ENCODE measurements around the gene ESYT2. TPM values are rescaled to one million over a fixed set of nuclear protein-coding genes. Genes with fewer than 3 reads are reported as not detected.

Gene ESYT2
- polyA plus RNA-seq, 4 donors: 33.0 to 64.2 (median 45.6) TPM

DNA sequence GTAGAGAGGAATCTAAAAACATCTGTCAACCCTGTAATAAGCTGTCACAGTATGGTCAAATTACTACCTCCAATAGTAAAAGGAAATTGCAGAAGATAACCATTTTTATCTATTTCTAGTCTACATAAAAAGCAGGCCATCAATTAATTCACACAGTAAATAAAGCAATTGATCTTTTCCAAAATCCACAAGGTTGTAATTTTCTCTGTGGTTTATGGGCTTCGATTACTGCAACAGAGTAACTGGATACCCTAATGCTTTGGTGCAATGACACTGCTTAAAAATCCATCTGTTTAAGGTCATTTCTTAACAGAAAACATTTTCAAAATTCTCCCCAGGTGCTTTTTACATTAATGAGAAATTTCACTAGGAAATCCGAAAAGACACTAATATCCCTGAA, 23.9 kb downstream of the ESYT2 start:
- no peak for DNase-seq (ENCODE audit: low read depth in 4 of 4, low spot score in 3 of 4)

DNA sequence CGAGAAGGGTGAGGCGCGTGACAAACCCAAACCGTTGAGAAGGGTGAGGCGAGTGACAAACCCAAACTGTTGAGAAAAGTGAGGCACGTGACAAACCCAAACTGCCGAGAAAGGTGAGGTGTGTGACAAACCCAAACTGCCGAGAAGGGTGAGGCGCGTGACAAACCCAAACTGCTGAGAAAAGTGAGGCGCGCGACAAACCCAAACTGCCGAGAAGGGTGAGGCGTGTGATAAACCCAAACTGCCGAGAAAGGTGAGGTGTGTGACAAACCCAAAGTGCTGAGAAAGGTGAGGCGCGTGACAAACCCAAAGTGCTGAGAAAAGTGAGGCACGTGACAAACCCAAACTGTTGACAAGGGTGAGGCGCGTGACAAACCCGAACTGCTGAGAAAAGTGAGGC, 25.0 kb downstream of the ESYT2 start:
- DNase-seq (ENCODE audit: low read depth in 4 of 4, low spot score in 3 of 4): no peak

DNA sequence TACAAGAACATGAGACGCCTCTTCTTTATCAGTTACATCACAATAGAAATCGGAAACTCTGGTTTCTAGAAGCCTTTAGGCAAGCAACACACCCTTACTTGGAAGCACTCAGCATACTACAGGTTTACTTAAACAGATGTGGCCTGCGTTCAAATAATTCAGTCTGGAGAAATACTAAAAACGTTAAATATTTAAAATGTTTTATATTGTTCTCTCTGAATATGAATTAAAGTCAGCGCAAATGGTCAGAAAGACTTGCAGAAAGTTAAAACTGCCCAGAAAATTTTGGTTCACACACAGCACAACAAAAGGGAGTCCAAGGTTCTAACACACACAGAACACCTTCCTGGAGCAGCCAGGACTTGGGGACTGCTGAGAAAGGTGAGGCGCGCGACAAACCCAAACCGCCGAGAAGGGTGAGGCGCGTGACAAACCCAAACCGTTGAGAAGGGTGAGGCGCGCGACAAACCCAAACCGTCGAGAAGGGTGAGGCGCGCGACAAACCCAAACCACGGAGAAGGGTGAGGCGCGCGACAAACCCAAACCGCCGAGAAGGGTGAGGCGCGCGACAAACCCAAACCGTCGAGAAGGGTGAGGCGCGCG, 25.8 kb downstream of the ESYT2 start:
- no peak for DNase-seq (ENCODE audit: low read depth in 4 of 4, low spot score in 3 of 4)

DNA sequence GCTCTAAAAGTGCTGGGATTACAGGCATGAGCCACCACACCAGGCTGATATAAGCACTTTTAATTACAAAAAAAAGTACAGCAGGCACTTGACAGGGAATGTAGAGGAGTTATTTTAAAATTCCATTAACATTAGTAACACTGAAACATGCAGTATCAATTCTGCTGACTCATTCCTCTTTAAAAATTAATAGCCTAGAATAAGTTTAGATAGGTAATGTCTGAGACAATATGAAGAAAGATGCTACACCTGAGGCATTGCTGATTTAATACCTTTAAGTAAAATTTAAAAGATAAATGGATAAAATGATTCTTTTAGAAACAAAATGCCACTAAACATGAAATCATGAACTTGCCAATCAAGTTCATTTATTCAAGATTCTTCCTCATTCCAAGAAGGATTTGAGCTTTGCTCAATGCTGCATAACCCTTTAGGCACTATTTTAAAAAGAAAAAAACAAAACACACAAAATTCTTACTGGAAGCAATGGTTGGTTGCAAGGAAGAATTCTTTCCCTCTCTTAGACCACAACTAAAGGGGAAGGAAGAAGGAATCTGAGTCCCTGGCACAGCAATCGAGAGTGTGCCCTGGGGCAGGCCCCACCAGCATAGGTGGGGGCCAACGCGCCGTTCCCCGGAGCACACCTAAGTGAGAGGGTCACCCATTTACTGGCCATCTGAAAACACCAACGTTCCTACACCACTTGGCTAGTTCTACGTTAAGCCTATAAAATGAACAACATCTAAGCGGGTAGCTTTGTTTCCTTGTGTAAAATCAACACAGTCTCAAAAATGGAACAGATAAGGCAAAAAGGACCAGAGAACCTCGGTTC, 26.6 kb downstream of the ESYT2 start:
- no peak for DNase-seq (ENCODE audit: low read depth in 4 of 4, low spot score in 3 of 4)

DNA sequence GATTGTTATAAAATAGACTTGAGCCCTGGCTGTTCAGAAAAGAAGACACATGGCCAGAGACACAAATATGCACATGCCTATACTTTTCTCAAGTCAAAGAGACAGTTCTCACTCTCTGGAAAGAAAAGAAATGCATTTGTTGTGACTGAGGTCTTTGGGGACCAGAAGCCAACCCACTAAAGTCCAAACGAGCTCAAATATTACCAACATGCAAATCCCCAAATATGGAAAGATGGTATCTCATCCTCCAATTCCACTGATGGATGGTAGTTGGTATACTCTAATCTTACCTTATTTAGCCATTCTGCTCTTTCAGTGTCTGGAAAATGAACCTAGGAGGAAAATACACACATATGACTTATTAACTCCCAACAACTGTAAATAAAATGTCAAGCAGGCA, 30.6 kb downstream of the ESYT2 start:
- DNase-seq (ENCODE audit: low read depth in 4 of 4, low spot score in 3 of 4): no peak

DNA sequence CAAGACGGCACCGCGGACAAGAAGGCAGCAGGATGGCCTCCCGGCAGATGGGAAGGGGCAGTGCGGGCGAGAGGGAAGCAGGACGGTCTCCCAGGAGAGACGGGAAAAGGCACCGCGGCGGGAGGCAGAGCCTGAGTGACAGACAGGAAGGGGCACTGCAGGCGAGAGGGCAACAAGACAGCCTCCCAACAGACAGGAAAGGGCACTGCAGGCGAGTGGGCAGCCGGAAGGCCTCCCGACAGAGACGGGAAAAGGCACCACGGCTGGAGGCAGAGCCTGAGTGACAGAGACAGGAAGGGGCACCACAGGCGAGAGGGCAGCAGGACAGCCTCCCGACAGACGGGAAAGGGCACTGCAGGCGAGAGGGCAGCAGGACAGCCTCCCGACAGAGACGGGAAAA, 32.6 kb downstream of the ESYT2 start:
- DNase-seq (ENCODE audit: low read depth in 4 of 4, low spot score in 3 of 4): no peak

DNA sequence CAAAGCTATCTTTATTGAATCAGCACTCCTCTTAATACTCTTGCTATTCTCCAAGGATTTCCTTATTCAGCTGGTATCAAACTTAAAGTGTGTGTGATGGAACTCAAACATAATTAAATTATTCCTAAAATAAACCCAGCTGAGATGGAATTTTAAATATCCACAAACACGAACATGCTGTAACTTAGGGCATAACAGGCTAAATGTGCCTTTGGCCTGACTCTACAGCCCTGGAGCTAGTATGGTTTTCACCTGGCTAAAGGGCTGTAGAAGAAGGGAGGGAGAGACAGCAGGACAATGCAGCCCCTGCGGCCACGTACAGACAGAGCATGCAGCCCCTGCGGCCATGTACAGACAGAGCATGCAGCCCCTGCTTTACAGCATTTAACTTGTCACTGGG, 34.0 kb downstream of the ESYT2 start:
- DNase-seq (ENCODE audit: low read depth in 4 of 4, low spot score in 3 of 4): no peak

DNA sequence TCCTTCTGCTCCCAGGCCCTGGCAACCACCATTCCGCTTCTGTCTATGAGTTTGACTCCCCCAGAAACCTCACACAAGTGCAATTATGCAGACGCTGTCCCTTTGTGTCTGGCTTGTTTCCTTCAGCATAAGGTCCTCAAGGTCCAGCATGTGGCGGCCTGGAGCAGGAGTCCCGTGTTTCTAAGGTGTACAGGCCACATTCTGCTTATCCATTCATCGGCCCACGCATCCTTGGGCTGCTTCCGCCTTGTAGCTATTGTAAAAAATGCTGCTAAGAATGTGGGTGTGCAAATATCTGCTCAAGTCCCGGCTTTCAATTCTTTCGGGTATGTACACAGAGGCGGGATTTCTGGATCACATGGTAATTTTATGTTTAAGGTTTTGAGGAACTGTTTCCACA, 38.2 kb downstream of the ESYT2 start:
- no peak for DNase-seq (ENCODE audit: low read depth in 4 of 4, low spot score in 3 of 4)

DNA sequence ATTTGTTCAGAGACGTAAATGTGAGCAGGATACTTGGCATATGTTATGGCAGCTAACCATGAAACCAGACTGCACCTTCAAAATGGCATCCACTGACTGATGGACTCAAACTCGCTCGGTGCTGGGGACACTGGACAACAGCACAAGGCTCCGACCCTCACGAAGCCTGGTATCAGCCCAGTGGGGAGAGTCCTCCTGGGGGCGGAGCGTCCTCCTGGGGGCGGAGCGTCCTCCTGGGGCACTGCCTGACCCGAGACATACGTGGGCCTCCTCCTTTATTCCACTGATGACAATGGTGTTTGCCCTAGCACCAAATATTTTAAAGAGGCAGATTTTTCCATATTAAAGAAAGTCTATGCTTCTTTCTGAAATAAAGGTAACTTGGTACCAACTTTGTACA, 39.5 kb downstream of the ESYT2 start:
- no peak for DNase-seq (ENCODE audit: low read depth in 4 of 4, low spot score in 3 of 4)

DNA sequence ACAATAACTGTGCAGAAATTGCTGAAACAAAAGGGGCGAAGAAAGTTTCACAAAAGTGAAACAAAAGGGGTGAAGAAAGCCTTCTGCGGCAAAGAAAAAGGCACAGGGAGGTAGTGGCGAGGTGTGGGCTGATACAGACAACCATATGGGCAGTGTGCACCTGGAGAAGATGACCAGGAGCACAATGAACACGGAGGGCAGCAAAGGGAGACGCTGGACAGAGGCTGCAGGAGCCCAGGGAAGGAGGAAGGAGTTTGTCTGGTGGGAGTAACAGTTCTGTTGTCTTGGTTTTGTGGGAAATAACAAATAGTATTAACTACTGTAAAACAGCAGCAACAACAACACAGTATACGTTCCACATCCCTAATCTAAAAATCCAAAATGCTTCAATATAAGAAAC, 42.4 kb downstream of the ESYT2 start:
- DNase-seq (ENCODE audit: low read depth in 4 of 4, low spot score in 3 of 4): no peak

DNA sequence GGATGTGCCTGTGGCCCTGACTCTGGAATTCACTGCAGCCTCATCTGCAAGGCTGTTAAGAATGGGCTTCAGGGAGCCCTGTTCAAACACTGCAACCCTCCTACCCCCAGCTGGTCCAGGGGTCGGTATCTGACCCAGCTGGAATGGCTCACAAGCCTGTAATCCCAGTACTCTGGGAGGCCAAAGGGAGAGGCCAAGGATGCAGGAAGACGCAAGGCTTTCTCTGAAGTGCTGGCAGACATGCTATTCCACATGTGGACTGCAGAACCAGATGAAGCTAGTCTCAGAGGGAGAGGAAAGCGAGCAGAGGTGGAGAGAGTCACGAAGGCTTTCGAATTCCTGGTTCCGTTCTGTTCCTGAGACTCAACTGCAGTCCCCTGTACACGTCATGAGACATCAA, 45.0 kb downstream of the ESYT2 start:
- DNase-seq (ENCODE audit: low read depth in 4 of 4, low spot score in 3 of 4): no peak

DNA sequence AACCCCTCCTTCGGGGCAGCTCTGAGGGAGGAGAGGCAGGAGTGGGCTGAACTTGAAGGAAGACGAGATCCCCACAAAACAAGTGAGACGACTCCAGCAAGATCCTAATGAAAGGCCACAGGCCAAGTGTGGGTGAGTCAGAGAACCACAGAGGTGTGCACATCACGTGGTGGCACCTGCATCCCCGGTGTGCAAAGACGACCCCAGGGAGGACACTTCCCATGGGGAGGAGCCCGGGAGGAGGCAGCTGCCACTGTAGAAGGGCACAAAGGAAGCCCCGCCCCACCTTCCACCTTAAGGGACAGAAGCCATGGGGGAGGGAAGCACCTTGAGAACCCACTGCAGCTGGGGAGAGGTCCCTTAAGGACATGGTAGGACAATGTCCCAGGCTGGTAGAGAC, 45.7 kb downstream of the ESYT2 start:
- no peak for DNase-seq (ENCODE audit: low read depth in 4 of 4, low spot score in 3 of 4)

DNA sequence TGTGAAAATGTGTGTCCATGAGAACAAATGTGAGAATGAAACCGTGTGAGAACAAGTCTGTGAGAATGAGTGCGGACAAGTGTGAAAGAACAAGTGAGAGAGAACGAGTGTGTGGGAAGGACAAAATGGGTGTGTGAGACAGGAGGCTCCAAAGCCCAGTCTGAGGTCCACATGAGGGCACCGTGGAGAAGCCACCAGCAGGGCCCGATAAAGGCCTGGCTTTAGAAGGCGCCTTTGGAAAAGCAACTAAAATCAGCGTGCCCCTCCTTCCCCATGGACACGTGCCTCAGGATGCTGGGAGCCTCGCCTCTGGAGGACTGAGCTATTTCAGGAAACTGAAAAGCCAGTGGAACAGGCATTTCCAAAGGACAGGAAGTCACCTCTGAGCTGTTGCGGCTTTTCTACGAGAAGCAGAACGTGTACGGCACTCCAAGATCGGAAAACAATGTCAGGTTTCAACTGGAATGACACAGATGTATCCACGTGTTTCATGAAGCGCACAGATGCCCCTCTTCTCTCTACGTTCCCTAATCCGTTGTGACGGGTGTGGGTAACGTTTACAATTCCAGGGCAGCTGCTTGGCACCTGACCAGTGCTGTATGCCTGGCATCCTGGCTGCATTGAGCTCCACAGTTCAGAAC, 46.4 kb downstream of the ESYT2 start:
- DNase-seq (ENCODE audit: low read depth in 4 of 4, low spot score in 3 of 4): no peak

DNA sequence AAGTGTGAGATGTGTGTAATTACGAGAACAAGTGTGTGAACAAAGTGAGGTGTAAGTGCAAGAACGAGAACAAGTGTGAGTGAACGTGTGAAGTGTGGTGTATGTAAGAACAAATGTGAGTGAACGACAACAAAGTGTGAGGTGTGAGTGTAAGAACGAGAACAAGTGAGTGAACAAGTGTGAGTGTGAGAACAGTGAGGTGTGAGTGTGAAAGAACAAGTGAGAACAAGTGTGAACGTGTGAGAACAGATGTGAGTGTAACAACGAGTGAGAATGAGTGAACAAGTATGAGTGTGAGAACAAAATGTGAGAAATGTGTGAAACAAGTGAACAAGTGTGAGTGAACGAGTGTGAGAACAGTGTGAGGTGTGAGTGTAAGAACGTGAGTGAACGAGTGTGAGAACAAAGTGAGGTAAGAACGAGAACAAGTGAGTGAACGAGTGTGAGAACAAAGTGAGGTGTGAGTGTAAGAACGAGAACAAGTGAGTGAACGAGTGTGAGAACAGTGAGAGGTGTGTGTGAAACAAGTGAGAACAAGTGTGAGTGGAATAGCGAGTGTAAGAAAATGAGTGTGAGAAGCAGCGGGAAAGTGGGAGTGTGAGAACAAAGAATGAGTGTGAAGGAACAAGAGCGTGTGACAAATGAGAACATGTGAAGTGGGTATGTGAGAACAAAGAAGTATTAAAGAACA, 47.2 kb downstream of the ESYT2 start:
- no peak for DNase-seq (ENCODE audit: low read depth in 4 of 4, low spot score in 3 of 4)

DNA sequence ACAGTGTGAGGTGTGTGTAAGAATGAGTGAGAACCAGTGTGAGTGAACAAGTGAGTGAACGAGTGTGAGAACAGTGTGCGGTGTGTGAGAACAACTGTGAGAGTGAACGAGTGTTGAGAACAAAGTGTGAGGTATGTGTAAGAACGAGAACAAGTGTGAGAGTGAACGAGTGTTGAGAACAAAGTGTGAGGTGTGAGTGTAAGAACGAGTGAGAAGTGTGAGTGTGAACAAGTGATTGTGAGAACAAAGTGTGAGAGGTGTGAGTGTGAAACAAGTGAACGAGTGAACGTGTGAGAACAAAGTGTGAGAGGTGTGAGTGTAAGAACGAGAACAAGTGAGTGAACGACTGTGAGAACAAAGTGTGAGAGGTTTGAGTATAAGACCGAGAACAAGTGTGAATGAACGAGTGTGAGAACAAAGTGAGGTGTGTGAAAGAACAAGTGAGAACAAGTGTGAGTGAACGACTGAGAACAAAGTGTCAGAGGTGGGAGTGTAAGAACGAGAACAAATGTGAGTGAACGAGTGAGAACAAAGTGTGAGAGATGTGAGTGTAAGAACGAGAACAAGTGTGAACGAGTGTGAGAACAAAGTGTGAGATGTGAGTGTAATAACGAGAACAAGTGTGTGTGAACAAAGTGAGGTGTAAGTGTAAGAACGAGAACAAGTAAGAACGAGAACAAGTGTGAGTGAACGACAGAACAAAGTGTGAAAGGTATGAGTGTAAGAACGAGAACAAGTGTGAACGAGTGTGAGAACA, 47.9 kb downstream of the ESYT2 start:
- no peak for DNase-seq (ENCODE audit: low read depth in 4 of 4, low spot score in 3 of 4)

DNA sequence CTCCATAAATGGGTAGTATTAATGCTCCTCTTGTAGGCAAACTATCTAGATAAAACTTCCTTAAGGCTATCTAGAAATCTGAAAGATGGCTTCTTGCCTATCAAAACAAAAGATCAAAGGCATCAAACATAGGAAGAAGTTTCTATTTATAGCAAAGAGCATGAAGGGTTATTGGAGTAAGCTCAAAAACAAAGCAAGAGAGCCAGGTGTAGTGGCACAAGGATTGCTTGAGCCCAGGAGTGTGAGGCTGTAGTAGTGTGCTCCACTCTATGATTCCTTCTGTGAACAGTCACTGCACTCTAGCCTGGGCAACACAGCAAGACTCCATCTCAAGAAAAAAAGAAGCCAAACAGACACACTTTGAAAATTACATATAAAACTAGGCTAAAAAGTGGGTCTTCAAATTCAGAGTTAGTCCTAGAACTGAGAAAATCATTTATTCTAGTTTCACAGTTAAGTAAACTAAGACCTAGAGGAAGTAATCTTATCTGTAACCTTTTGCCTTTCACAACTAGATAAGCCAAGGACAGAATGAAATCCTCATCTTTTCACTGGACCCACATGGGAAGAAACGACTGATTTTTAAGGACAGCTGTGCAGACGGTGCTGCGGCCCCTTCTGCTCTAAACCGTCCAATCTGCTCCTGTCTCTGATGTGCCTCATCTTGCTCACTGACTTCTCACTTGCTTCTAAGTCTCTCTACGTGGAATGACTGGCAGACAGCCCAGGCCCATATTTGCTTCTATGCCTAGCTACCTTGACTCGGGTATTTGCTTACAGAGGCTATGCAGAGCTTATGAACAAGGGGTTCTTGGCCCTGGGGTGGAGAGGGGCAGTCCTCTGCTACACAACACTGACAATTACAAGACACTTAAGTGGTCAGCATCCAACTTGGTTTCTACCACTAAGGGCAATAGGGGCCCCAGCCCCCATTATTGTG, 50.0 kb downstream of the ESYT2 start:
- no peak for DNase-seq (ENCODE audit: low read depth in 4 of 4, low spot score in 3 of 4)

DNA sequence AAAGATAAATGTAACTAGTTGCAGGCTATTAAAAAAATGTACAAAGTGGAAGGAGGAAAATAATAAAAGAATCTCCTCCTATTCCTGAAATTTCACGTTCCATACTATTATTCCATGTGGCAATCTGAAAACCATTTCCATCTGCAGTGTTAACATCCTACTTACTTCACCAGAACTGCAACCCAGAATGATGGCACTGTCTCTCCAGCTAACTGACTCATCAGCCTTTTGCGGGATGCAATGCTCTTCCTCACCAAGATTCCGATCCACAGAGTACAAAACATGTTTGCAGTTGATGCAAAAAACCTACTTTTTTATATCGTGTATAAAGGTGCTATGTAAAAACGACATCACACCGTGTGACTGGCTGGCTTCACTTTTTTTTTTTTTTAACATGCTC, 50.8 kb downstream of the ESYT2 start:
- DNase-seq (ENCODE audit: low read depth in 4 of 4, low spot score in 3 of 4): no peak

DNA sequence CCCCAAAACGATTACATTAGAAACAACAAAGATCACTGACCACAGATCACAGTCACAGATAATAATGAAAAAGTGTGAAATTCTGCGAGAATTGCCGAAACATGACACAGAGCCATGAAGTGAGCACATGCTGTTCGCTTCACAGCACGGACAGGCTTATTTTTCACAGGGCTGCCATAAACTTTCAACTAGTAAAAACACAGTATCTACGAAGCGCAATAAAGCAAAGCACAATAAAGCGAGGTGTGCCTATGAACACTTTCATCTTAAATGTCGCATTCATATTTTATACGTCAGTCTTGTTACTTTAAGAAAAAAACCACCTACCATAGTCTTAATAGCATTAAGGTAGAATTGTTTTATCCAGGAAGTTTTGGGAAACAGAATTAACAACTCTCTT, 51.5 kb downstream of the ESYT2 start:
- DNase-seq (ENCODE audit: low read depth in 4 of 4, low spot score in 3 of 4): no peak

DNA sequence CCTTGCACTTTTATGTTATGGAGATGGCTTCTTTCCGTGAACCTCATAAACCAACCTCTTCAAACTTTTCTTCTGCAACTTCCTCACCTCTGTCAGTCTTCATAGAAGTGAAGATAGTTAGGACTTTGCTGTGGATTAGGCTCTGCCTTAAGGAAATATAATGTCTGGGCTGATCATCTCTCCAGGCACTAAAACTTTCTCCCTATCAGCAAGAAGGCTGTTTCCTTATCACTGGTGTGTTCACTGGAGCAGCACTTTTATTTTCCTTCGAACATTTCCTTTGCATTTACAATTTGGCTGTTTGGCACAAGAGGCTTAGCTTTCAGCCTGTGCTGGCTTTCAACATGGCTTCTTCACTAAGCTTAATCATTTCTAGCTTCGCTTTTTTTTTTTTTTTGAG, 52.8 kb downstream of the ESYT2 start:
- no peak for DNase-seq (ENCODE audit: low read depth in 4 of 4, low spot score in 3 of 4)

DNA sequence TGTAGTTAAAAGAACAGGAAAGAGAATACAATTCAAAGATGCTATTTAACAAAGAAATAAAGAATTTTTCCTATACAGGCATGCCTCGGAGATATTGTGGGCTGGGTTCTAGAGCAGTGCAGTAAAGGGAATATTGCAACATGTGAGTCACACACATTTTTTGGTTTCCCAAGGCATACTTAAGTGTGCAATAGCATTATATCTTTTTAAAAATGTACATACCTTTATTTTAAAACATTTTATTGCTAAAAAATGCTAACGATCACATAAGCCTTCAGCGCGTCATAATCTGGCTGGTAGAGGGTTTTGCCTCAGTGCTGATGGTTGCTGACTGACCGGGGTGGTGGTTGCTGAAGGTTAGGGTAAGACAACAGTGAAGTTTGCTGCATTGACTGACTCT, 54.4 kb downstream of the ESYT2 start:
- DNase-seq (ENCODE audit: low read depth in 4 of 4, low spot score in 3 of 4): no peak

Measured in left renal pelvis (tissue), 4 donors.